Natural killer cell (primary cell): ENCODE results near the gene VRK1. TPM values are rescaled to one million over a fixed set of nuclear protein-coding genes. Genes with fewer than 3 reads are reported as not detected.

Source experiments
- ATAC-seq, 3 donors: fragments of 150-1000 bp in 2 of 3; fragments of 200-7000 bp in 1 of 3; cut with Tn5 transposase; 1 replicate in 1 of 3; 2 replicates in 2 of 3; pipeline ENCODE4 v1.10.0; 2021; ENCODE audit warnings: mild to moderate bottlenecking in 2 of 3, moderate library complexity in 2 of 3
- DNase-seq, 2 donors: peaks; one replicate each; pipeline versions ENCODE4 v3.0.0 to v3.0.0-alpha.2; 2013 to 2021; ENCODE audit warnings: mixed read lengths in 1 of 2
- H3K27ac ChIP-seq: one replicate; pipeline ENCODE4 v1.5.1; 2013; ENCODE audit warnings: mild to moderate bottlenecking, low read length
- H3K27me3 ChIP-seq: one replicate; pipeline ENCODE4 v1.6.1; 2013; ENCODE audit warnings: low read length; ENCODE audit not compliant: control insufficient read depth, insufficient read depth
- H3K36me3 ChIP-seq: one replicate; pipeline ENCODE4 v1.6.1; 2013; ENCODE audit warnings: low read length; ENCODE audit not compliant: control insufficient read depth, insufficient read depth
- H3K4me1 ChIP-seq: one replicate; pipeline ENCODE4 v1.6.1; 2013; ENCODE audit warnings: low read length; ENCODE audit not compliant: control insufficient read depth, insufficient read depth
- H3K4me3 ChIP-seq: one replicate; pipeline ENCODE4 v1.5.1; 2013; ENCODE audit warnings: low read length
- H3K9me3 ChIP-seq: one replicate; pipeline ENCODE4 v1.6.1; 2013; ENCODE audit warnings: low read length; ENCODE audit not compliant: control insufficient read depth, insufficient read depth
- H3K27ac Mint-ChIP-seq, 2 donors: one replicate each; pipeline ENCODE4 v1.8.0; 2022; ENCODE audit warnings: mild to moderate bottlenecking in 2 of 2, mixed read lengths in 2 of 2, moderate library complexity in 1 of 2
- H3K27me3 Mint-ChIP-seq, 2 donors: one replicate each; pipeline ENCODE4 v1.8.0; 2022; ENCODE audit warnings: low read depth in 2 of 2, mixed read lengths in 2 of 2
- H3K36me3 Mint-ChIP-seq: one replicate; pipeline ENCODE4 v1.8.0; 2022; ENCODE audit warnings: mixed read lengths
- H3K4me1 Mint-ChIP-seq, 2 donors: one replicate each; pipeline ENCODE4 v1.8.0; 2022; ENCODE audit warnings: mixed read lengths in 2 of 2
- H3K4me3 Mint-ChIP-seq: one replicate; pipeline ENCODE4 v1.8.0; 2022; ENCODE audit warnings: mild to moderate bottlenecking, moderate library complexity, mixed read lengths
- H3K9me3 Mint-ChIP-seq, 2 donors: one replicate each; pipeline ENCODE4 v1.8.0; 2022; ENCODE audit warnings: mixed read lengths in 2 of 2
- CTCF ChIP-seq: fragments of 200-600 bp; IDR thresholded peaks from one replicate; pipeline ENCODE4 v1.8.0; 2022; ENCODE audit warnings: antibody characterized with exemption
- WGBS: methylation state at CpG from one replicate; pipeline ENCODE4 v1.1.7; 2013; ENCODE audit warnings: missing lambda C conversion rate; ENCODE audit not compliant: insufficient coverage; 5-methylcytosine and 5-hydroxymethylcytosine counted together
- intact Hi-C: fragments of 100-400 bp; cut with micrococcal nuclease; formaldehyde crosslinking; loops from one replicate; pipeline ENCODE4 v1.14.2; 2022
- total RNA-seq, 4 donors: library from RNA; stranded (reverse); fragments of 120-200 nt in 1 of 4; gene quantifications; one replicate each; pipeline versions ENCODE4 v1.2.3 to v1.2.4, GENCODE V29; 2013 to 2022

VRK1 gene
- total RNA-seq, 3 donors from 2014 or later (not counting 1 experiment from before 2014, with no cell fraction given) = 34.4 to 40.6 (median 37.3) TPM

- no peak for TF ChIP-seq CTCF
- intact Hi-C loops = loop anchor here (5.0 kb wide), 1 partner anchor 297 kb away; the partner anchor contains the start of gene PAPOLA
Measured at GRCh38 chr14:96799489-96800054, 2.4 kb downstream of the VRK1 start.

DNA sequence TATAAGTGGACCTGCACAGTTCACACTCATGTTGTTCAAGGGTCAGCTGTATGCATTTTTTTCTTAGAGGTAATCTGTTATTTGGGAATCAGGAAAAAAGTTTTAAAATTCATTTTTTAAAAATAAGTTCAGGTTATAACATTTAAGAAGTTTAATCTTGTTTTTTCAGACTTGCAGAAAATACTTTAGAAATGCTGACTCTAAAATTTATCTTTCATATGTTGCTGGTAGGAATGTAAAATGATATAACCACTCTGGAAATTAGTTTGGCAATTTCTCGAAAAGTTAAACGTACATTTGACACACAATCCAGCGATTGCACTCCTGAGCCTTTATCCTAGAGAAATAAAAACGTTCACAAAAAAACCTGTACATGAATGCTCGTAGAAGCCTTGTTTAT is 4.7 kb downstream of the VRK1 start:
- H3K27me3 ChIP-seq = no peaks in the 10 kb centered on the region
- Mint-ChIP-seq H3K27ac (no peak overlapping the region), H3K4me1 (peaks cover 36 to 48% of the 10 kb centered on the region in 2 donors), H3K9me3 (no peaks in the 10 kb centered on the region), H3K27me3 (no peaks in the 10 kb centered on the region), H3K36me3 (no peaks in the 10 kb centered on the region), H3K4me3 (no peak overlapping the region)
- no peak overlapping the region for H3K4me3 ChIP-seq
- H3K9me3 ChIP-seq = no peaks in the 10 kb centered on the region
- no peak for DNase-seq
- WGBS = 99% methylated on average over 5 of the region's 5 CpGs
- no peaks in the 10 kb centered on the region for H3K36me3 ChIP-seq
- peaks cover 7% of the 10 kb centered on the region for H3K4me1 ChIP-seq
- no peak for TF ChIP-seq CTCF
- intact Hi-C loops = no loop called here
- ATAC-seq = no peak
- no peak overlapping the region for H3K27ac ChIP-seq

More at GRCh38 chr14:96799489-96800054, 2.4 kb downstream of the VRK1 start:
- H3K36me3 Mint-ChIP-seq = no peaks in the 10 kb centered on the region
- WGBS = 96% methylated on average over 5 of the region's 7 CpGs
- H3K9me3 ChIP-seq = no peaks in the 10 kb centered on the region
- H3K27me3 Mint-ChIP-seq = no peaks in the 10 kb centered on the region
- H3K27me3 ChIP-seq = no peaks in the 10 kb centered on the region
- DNase-seq (no peak), ATAC-seq (no peak)
- no peak overlapping the region for H3K27ac ChIP-seq
- peaks cover 9% of the 10 kb centered on the region for H3K4me1 ChIP-seq
- H3K4me3 ChIP-seq = no peak overlapping the region
- no peaks in the 10 kb centered on the region for H3K36me3 ChIP-seq
- peaks cover 29 to 31% of the 10 kb centered on the region in 2 donors for H3K4me1 Mint-ChIP-seq
- peak overlapping the region; percentile 32 for H3K4me3 Mint-ChIP-seq
- H3K9me3 Mint-ChIP-seq = no peaks in the 10 kb centered on the region
- no peak overlapping the region for H3K27ac Mint-ChIP-seq

DNA sequence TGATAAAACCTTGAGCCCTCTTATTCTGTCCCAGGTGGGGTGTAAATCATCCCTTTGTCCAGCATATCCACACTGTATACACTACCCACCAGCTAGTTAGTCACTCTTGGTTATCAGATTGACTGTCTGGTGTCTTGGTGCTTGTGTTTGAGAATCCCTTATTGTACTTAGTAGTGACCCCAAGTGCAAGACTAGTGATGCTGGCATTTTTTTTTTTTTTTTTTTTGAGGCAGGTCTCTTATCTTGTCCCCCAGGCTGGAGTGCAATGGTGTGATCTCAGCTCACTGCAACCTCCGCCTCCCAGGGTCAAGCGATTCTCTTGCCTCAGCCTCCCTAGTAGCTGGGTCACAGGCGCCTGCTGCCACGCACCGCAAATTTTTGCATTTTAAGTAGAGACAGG is 5.8 kb downstream of the VRK1 start:
- Histone ChIP-seq H3K4me1 (peaks cover 3% of the 10 kb centered on the region), H3K4me3 (no peak overlapping the region), H3K27me3 (no peaks in the 10 kb centered on the region), H3K27ac (no peak overlapping the region), H3K9me3 (no peaks in the 10 kb centered on the region), H3K36me3 (no peaks in the 10 kb centered on the region)
- H3K4me1 Mint-ChIP-seq = peaks cover 32 to 50% of the 10 kb centered on the region in 2 donors
- TF ChIP-seq CTCF = no peak
- no peak for ATAC-seq
- WGBS = 97% methylated on average over 5 of the region's 5 CpGs
- H3K27me3 Mint-ChIP-seq = no peaks in the 10 kb centered on the region
- DNase-seq = no peak
- H3K27ac Mint-ChIP-seq = no peak overlapping the region
- no peaks in the 10 kb centered on the region for H3K36me3 Mint-ChIP-seq
- H3K9me3 Mint-ChIP-seq = no peaks in the 10 kb centered on the region
- intact Hi-C loops = no loop called here
- no peak overlapping the region for H3K4me3 Mint-ChIP-seq

DNA sequence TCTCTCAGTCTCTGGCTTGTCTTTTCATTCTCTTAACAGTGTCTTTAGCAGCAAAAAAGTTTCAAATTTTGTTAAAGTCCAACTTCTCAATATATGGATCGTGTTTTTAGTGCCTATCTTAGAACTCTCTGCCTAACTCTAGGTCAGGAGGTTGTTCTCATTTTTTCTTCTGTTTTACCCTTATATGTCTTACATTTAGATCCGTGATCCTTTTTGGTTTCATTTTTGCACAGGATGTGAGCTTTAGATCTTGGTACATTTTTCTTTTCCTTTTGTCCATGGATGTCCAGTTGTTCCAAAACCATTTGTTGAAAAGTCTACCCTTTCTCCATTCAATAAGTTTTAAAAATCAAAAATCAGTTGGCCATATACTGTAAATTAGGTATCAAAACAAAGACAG is 6.8 kb downstream of the VRK1 start:
- H3K27me3 Mint-ChIP-seq = no peaks in the 10 kb centered on the region
- 72% methylated on average over 2 of the region's 2 CpGs for WGBS
- peak overlapping the region in 1 of 2 donors; percentile 1 for H3K27ac Mint-ChIP-seq

More for the DNA sequence above, 6.8 kb downstream of the VRK1 start:
- H3K27me3 ChIP-seq = no peaks in the 10 kb centered on the region
- TF ChIP-seq CTCF = no peak
- Mint-ChIP-seq H3K9me3 (no peaks in the 10 kb centered on the region), H3K36me3 (no peaks in the 10 kb centered on the region), H3K4me3 (no peak overlapping the region), H3K4me1 (peaks cover 32 to 50% of the 10 kb centered on the region in 2 donors)
- H3K9me3 ChIP-seq = no peaks in the 10 kb centered on the region
- DNase-seq = no peak
- H3K4me1 ChIP-seq = no peaks in the 10 kb centered on the region
- no peaks in the 10 kb centered on the region for H3K36me3 ChIP-seq
- intact Hi-C loops = no loop called here
- H3K4me3 ChIP-seq = no peak overlapping the region
- ATAC-seq = no peak
- H3K27ac ChIP-seq = no peak overlapping the region
